ENCODE results near the gene ERCC6L2. TPM values are rescaled to one million over a fixed set of nuclear protein-coding genes. Genes with fewer than 3 reads are reported as not detected.

ERCC6L2 gene
- total RNA-seq, 1 donor from 2014 or later, result 52.3 TPM

GRCh38 chr9:95876138-95876444 lies 600 bp downstream of the ERCC6L2 start:
- Mint-ChIP-seq H3K4me1 (peaks cover 18% of the 10 kb centered on the region), H3K36me3 (ENCODE audit: low read depth) (peaks cover 43% of the 10 kb centered on the region), H3K27me3 (no peaks in the 10 kb centered on the region), H3K4me3 (no peak overlapping the region), H3K27ac (no peak overlapping the region), H3K9me3 (peaks cover 2% of the 10 kb centered on the region)
- DNase-seq (no peak), ATAC-seq (ENCODE audit: low read depth) (no peak)
- ChIA-PET POLR2A (interaction anchor here (0.6 to 4.1 kb wide), 12 partner anchors 14 to 1757 kb away, joined by 3 to 30 read pairs (median 6); partner anchors contain the start of genes FBP1, NCBP1 and TSTD2), CTCF (no interaction called here)
- no peak for TF ChIP-seq CTCF (IDR thresholded peaks at IDR 0.05)
- intact Hi-C loops (cut with micrococcal nuclease), result loop anchor here (5.0 to 10.0 kb wide), 5 partner anchors 151 to 1709 kb away; partner anchors contain the start of genes PRXL2C and ZNF169

- intact Hi-C loops (cut with micrococcal nuclease), result loop anchor here (5.0 to 10.0 kb wide), 5 partner anchors 152 to 1709 kb away; partner anchors contain the start of genes PRXL2C and ZNF169
Measured at GRCh38 chr9:95876595-95876994, 1.1 kb downstream of the ERCC6L2 start.

GRCh38 chr9:95877984-95878383 lies 2.5 kb downstream of the ERCC6L2 start:
- Mint-ChIP-seq H3K27me3 (no peaks in the 10 kb centered on the region), H3K4me1 (peaks cover 16% of the 10 kb centered on the region), H3K27ac (no peak overlapping the region), H3K36me3 (ENCODE audit: low read depth) (peaks cover 33% of the 10 kb centered on the region), H3K4me3 (no peak overlapping the region), H3K9me3 (no peaks in the 10 kb centered on the region)
- ChIA-PET CTCF (no interaction called here), POLR2A (no interaction called here)
- intact Hi-C loops (cut with micrococcal nuclease), result loop anchor here (5.0 to 10.0 kb wide), 5 partner anchors 153 to 1711 kb away; partner anchors contain the start of genes PRXL2C and ZNF169
- TF ChIP-seq CTCF (IDR thresholded peaks at IDR 0.05), result no peak
- no peak for ATAC-seq (ENCODE audit: low read depth)
- DNase-seq, result no peak

More at GRCh38 chr9:95876595-95876994, 1.1 kb downstream of the ERCC6L2 start:
- ChIA-PET CTCF (no interaction called here), POLR2A (interaction anchor here (1.1 to 4.1 kb wide), 3 partner anchors 24 to 54 kb away, joined by 4 to 30 read pairs (median 19); no protein-coding TSS in a partner anchor)
- DNase-seq, result no peak
- Mint-ChIP-seq H3K4me3 (no peak overlapping the region), H3K27ac (no peak overlapping the region), H3K9me3 (peaks cover 2% of the 10 kb centered on the region), H3K27me3 (no peaks in the 10 kb centered on the region), H3K36me3 (ENCODE audit: low read depth) (peaks cover 38% of the 10 kb centered on the region), H3K4me1 (peaks cover 16% of the 10 kb centered on the region)
- no peak for ATAC-seq (ENCODE audit: low read depth)
- no peak for TF ChIP-seq CTCF (IDR thresholded peaks at IDR 0.05)

GRCh38 chr9:95879591-95879990 lies 4.1 kb downstream of the ERCC6L2 start:
- no peak for TF ChIP-seq CTCF (IDR thresholded peaks at IDR 0.05)
- CTCF ChIA-PET, result no interaction called here
- H3K36me3 Mint-ChIP-seq (ENCODE audit: low read depth), result peaks cover 41% of the 10 kb centered on the region
- ATAC-seq (ENCODE audit: low read depth) (no peak), DNase-seq (no peak)
- no peaks in the 10 kb centered on the region for H3K27me3 Mint-ChIP-seq
- POLR2A ChIA-PET, result no interaction called here
- H3K27ac Mint-ChIP-seq, result no peak overlapping the region
- intact Hi-C loops (cut with micrococcal nuclease), result loop anchor here (5.0 to 10.0 kb wide), 5 partner anchors 155 to 1712 kb away; partner anchors contain the start of genes PRXL2C and ZNF169
- no peaks in the 10 kb centered on the region for H3K9me3 Mint-ChIP-seq
- no peak overlapping the region for H3K4me3 Mint-ChIP-seq
- peaks cover 9% of the 10 kb centered on the region for H3K4me1 Mint-ChIP-seq

GRCh38 chr9:95880021-95880690 lies 4.7 kb downstream of the ERCC6L2 start:
- Mint-ChIP-seq H3K36me3 (ENCODE audit: low read depth) (peaks cover 41% of the 10 kb centered on the region), H3K9me3 (no peaks in the 10 kb centered on the region), H3K4me1 (peaks cover 8% of the 10 kb centered on the region), H3K4me3 (no peak overlapping the region), H3K27me3 (no peaks in the 10 kb centered on the region), H3K27ac (no peak overlapping the region)
- ChIA-PET CTCF (no interaction called here), POLR2A (no interaction called here)
- ATAC-seq (ENCODE audit: low read depth), result no peak
- no peak for TF ChIP-seq CTCF (IDR thresholded peaks at IDR 0.05)
- DNase-seq, result no peak
- intact Hi-C loops (cut with micrococcal nuclease), result no loop called here

Measured in activated B cell treated with CpG ODN at 0.5 μM for 24 hours (primary cell).